ENCODE results near the gene SLC25A38. TPM values are rescaled to one million over a fixed set of nuclear protein-coding genes. Genes with fewer than 3 reads are reported as not detected.
A peak's percentile ranks its signal among the peaks of the same experiment; 100 is the strongest.
"Not testable (repeated sequence)": the region's sequence is repeated elsewhere in the genome, so short reads cannot be mapped to it uniquely, and the experiment has no call there.

Gene SLC25A38
- total and polyA plus RNA-seq, 8 donors: 14.2 to 29.4 (median 24.0) TPM

- no peak overlapping the region for H3K4me3 ChIP-seq
- ATAC-seq (no peak), DNase-seq (no peak), FAIRE-seq (no peak)
- WGBS, 2 donors: 83 to 93% methylated on average over 8 of the region's 8 CpGs
- TF ChIP-seq, protein P1, sequence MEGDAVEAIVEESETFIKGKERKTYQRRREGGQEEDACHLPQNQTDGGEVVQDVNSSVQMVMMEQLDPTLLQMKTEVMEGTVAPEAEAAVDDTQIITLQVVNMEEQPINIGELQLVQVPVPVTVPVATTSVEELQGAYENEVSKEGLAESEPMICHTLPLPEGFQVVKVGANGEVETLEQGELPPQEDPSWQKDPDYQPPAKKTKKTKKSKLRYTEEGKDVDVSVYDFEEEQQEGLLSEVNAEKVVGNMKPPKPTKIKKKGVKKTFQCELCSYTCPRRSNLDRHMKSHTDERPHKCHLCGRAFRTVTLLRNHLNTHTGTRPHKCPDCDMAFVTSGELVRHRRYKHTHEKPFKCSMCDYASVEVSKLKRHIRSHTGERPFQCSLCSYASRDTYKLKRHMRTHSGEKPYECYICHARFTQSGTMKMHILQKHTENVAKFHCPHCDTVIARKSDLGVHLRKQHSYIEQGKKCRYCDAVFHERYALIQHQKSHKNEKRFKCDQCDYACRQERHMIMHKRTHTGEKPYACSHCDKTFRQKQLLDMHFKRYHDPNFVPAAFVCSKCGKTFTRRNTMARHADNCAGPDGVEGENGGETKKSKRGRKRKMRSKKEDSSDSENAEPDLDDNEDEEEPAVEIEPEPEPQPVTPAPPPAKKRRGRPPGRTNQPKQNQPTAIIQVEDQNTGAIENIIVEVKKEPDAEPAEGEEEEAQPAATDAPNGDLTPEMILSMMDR (IDR thresholded peaks at IDR 0.05): no peak
- H3K4me1 ChIP-seq: no peaks in the 10 kb centered on the region
- H3K36me3 ChIP-seq: no peaks in the 10 kb centered on the region
- no peaks in the 10 kb centered on the region for H3K9me3 ChIP-seq
- H3K27me3 ChIP-seq: no peaks in the 10 kb centered on the region
- no peak overlapping the region for H3K27ac ChIP-seq
- intact Hi-C loops (cut with DNase I): no loop called here
Measured at GRCh38 chr3:39361252-39361927, 21.8 kb upstream of the SLC25A38 start.

GRCh38 chr3:39362192-39362591 lies 21.0 kb upstream of the SLC25A38 start:
- Histone ChIP-seq H3K36me3 (no peaks in the 10 kb centered on the region), H3K27me3 (no peaks in the 10 kb centered on the region), H3K4me3 (no peak overlapping the region), H3K27ac (no peak overlapping the region), H3K4me1 (no peaks in the 10 kb centered on the region), H3K9me3 (no peaks in the 10 kb centered on the region)
- 47 to 52% methylated on average over 3 of the region's 3 CpGs for WGBS, 2 donors
- DNase-seq (no peak), ATAC-seq (peak in 1 of 4 donors; percentile 19), FAIRE-seq (no peak)
- TF ChIP-seq, protein P1 (IDR thresholded peaks at IDR 0.05): no peak
- intact Hi-C loops (cut with DNase I): no loop called here

- FAIRE-seq: no peak
- no peak for DNase-seq
- Histone ChIP-seq H3K9me3 (no peaks in the 10 kb centered on the region), H3K36me3 (no peaks in the 10 kb centered on the region), H3K27me3 (no peaks in the 10 kb centered on the region), H3K27ac (no peak overlapping the region), H3K4me3 (no peak overlapping the region), H3K4me1 (no peaks in the 10 kb centered on the region)
- TF ChIP-seq, protein P1 (IDR thresholded peaks at IDR 0.05): no peak
- ATAC-seq: no peak
- intact Hi-C loops (cut with DNase I): no loop called here
- 74 to 77% methylated on average over 2 of the region's 2 CpGs for WGBS, 2 donors
Measured at GRCh38 chr3:39362812-39363211, 20.4 kb upstream of the SLC25A38 start.

- not testable (repeated sequence) for H3K9me3 ChIP-seq, H3K4me1 ChIP-seq, FAIRE-seq, H3K27ac ChIP-seq, DNase-seq, H3K36me3 ChIP-seq, ATAC-seq, H3K27me3 ChIP-seq, H3K4me3 ChIP-seq
- intact Hi-C loops (cut with DNase I): loop anchor here in 1 of 3 donors (10.0 kb wide), 1 partner anchor 166 kb away; no protein-coding TSS in a partner anchor
- WGBS, 2 donors: 87% methylated on average over 4 of the region's 4 CpGs
Measured at GRCh38 chr3:39370450-39370849, 12.7 kb upstream of the SLC25A38 start.

DNA sequence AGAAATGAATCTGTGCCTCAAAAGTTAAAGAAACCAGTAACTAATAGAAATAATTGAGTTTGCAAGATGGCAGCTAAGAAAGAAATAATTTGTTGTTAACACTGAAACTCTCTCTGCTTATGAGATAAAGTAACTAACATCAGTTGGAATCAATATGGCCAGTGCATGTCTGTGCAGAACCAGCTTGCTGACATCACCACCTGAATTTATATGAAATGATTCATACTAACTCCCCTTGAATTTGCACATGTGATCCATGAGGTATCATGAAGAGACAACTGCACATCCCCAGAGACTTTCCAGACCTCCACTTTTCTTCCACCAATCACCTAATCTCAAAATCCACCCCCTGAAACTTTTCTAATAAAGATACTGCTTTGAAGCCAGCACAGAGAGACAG lies 10.3 kb upstream of the SLC25A38 start:
- no peaks in the 10 kb centered on the region for H3K36me3 ChIP-seq
- intact Hi-C loops (cut with DNase I): loop anchor here in 1 of 3 donors (10.0 kb wide), 1 partner anchor 168 kb away; no protein-coding TSS in a partner anchor
- no peak overlapping the region for H3K4me3 ChIP-seq
- no peaks in the 10 kb centered on the region for H3K4me1 ChIP-seq
- TF ChIP-seq, protein P1 (IDR thresholded peaks at IDR 0.05): no peak
- FAIRE-seq (no peak), ATAC-seq (no peak), DNase-seq (no peak)
- H3K27ac ChIP-seq: no peak overlapping the region
- no peaks in the 10 kb centered on the region for H3K9me3 ChIP-seq
- H3K27me3 ChIP-seq: no peaks in the 10 kb centered on the region

Measured in pancreas (tissue), 10 donors.